COLO829 (cell line): ENCODE results near the gene ABCA12.

ENCODE experiments used
- DNase-seq: peaks from one replicate; pipeline ENCODE4 v3.0.0; 2012; ENCODE audit warnings: low spot score

ABCA12 gene

DNA sequence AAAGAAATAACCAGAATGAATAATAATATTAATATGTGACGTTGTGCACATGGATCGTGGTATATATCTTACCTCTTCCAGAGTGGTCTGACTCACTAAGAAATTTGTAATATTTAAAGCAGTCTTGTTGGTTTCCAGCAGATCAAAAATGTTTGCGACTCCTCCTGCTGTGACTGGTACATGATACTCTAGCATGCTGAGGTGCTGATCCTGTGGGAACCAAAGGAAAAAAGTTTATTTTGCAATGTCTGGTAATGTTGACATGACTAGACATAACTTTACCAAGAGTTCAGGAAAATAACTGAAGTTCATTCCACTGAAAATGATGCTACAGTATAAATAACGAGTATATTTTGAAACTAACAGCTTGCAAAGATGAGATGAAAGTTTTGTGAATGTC is 204.4 kb downstream of the ABCA12 start:
- no peak for DNase-seq

DNA sequence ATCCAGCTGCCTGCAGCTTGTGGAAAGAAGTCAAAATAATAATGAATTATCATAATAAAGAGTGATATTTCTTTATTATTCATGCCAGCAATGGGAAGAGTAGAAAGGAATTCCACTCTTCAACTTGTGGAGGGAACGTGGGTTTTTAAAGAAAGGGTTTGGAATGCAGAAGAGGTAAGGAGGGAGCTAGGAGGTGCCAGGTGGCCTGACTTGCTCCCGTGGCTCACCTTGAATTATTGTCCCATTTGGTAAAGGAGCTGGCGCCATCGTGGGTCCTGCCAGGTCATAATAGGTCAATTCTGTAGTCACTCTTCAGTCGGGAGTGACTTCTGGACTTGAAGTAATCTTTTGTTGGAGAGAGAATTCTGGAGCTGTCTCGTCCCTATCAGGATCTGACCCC is 233.8 kb downstream of the ABCA12 start:
- DNase-seq: no peak

DNA sequence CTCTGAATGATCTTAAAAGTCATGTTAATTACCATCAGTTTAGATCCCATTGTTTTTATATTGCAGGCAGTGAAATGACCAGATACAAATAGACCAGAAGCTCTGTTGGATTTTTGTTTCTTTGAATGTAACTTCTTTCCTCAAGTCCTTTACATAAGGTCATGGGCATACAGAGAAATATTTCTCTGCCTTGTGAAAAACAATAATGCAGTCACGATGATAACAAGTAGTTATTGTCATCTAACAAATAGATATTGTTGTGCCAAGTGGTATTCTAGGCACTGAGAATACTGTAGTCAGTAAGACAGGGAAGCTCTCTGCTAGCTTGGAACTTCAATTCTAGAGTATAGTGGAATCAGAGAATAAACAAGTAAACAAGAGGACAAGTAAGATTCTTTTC is 234.2 kb downstream of the ABCA12 start:
- DNase-seq: no peak

GRCh38 chr2:214902286-214902685 is 236.1 kb downstream of the ABCA12 start:
- DNase-seq: no peak

DNA sequence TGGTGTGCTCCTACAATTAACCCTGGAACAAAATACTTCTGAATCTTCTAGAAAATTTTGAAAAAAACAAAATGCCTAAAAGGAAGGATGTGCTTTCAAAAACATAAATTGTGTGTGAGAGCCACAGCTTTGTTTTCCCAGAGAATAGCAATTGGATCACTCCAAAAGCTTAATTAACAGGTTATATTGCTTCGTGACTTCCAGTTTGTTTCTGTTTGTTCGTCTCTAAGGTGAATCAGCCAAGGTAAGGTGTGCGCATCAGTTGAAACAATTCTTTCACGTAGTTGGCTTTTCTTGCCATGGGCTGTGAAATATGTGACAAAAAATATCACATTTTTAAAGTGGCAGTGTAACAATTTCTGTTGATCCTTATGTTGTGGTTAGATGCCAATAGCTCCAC is 238.7 kb downstream of the ABCA12 start:
- DNase-seq: no peak

- no peak for DNase-seq
Observed at GRCh38 chr2:214896274-214896673, 242.2 kb downstream of the ABCA12 start.

- no peak for DNase-seq
Observed at GRCh38 chr2:214895469-214895868, 243.0 kb downstream of the ABCA12 start.

- no peak for DNase-seq
Observed at GRCh38 chr2:214889301-214889700, 249.1 kb downstream of the ABCA12 start.

- DNase-seq: no peak
Observed at GRCh38 chr2:214881647-214882202, 256.7 kb downstream of the ABCA12 start.
